CD14-positive monocyte (primary cell): ENCODE measurements around the gene ONECUT1. TPM values are rescaled to one million over a fixed set of nuclear protein-coding genes. Genes with fewer than 3 reads are reported as not detected.

Experiments used
- DNase-seq, 3 donors: peaks; one replicate each; pipeline ENCODE4 v3.0.0-alpha.2; 2011 to 2022
- H2AFZ ChIP-seq: 2 replicates; pipeline ENCODE4 v1.6.0; 2012; ENCODE audit warnings: mild to moderate bottlenecking, low read depth, low read length, inconsistent platforms; ENCODE audit not compliant: insufficient read depth, poor library complexity, severe bottlenecking
- H3K27ac ChIP-seq, 2 donors: 1 replicate in 1 of 2; 2 replicates in 1 of 2; pipeline ENCODE4 v1.5.1; 2012 to 2013; ENCODE audit warnings: low read length in 2 of 2, control low read depth in 1 of 2, inconsistent platforms in 1 of 2, low read depth in 1 of 2, mild to moderate bottlenecking in 1 of 2
- H3K27me3 ChIP-seq, 2 donors: one replicate each; pipeline versions ENCODE4 v1.6.0 to v1.6.1; 2011 to 2013; ENCODE audit warnings: low read length in 2 of 2; ENCODE audit not compliant: control insufficient read depth in 2 of 2, insufficient read depth in 2 of 2
- H3K36me3 ChIP-seq, 2 donors: replicated peaks in 1 of 2; 1 replicate in 1 of 2; 2 replicates in 1 of 2; pipeline versions ENCODE4 v1.5.1 to v1.6.1; 2012 to 2013; ENCODE audit warnings: low read length in 2 of 2, control low read depth in 1 of 2, inconsistent platforms in 1 of 2, mild to moderate bottlenecking in 1 of 2; ENCODE audit not compliant: insufficient read depth in 2 of 2, control insufficient read depth in 1 of 2
- H3K4me1 ChIP-seq, 2 donors: 1 replicate in 1 of 2; 2 replicates in 1 of 2; pipeline versions ENCODE4 v1.5.1 to v1.6.1; 2012 to 2013; ENCODE audit warnings: low read length in 2 of 2, control low read depth in 1 of 2, inconsistent platforms in 1 of 2, mild to moderate bottlenecking in 1 of 2, moderate library complexity in 1 of 2; ENCODE audit not compliant: insufficient read depth in 2 of 2, control insufficient read depth in 1 of 2
- H3K4me2 ChIP-seq: replicated peaks from 2 replicates; pipeline ENCODE3; 2012; ENCODE audit warnings: low read length, moderate library complexity, mild to moderate bottlenecking; ENCODE audit not compliant: poor library complexity, severe bottlenecking; ENCODE audit errors: extremely low read depth
- H3K4me3 ChIP-seq, 3 experiments: fragments of 200-600 bp in 1 of 3; sonication (generic) in 1 of 3; replicated peaks in 1 of 3; 1 replicate in 2 of 3; 2 replicates in 1 of 3; pipeline ENCODE4 v1.5.1; 2011 to 2013; ENCODE audit warnings: low read length in 3 of 3, mild to moderate bottlenecking in 3 of 3, control low read depth in 2 of 3, low read depth in 2 of 3, inconsistent platforms in 1 of 3, moderate library complexity in 1 of 3
- H3K79me2 ChIP-seq: 2 replicates; pipeline ENCODE4 v1.6.0; 2012; ENCODE audit warnings: mild to moderate bottlenecking, control low read depth, inconsistent platforms, low read length, moderate library complexity; ENCODE audit not compliant: insufficient read depth
- H3K9ac ChIP-seq: 2 replicates; pipeline ENCODE4 v1.6.0; 2017; ENCODE audit warnings: low read length, mild to moderate bottlenecking; ENCODE audit not compliant: insufficient read depth, poor library complexity, severe bottlenecking
- H3K9me3 ChIP-seq, 2 donors: replicated peaks in 1 of 2; 1 replicate in 1 of 2; 2 replicates in 1 of 2; pipeline versions ENCODE4 v1.5.1 to v1.6.1; 2012 to 2013; ENCODE audit warnings: low read length in 2 of 2, control low read depth in 1 of 2; ENCODE audit not compliant: control insufficient read depth in 1 of 2, insufficient read depth in 1 of 2
- H4K20me1 ChIP-seq: 2 replicates; pipeline ENCODE4 v1.6.0; 2012; ENCODE audit warnings: mild to moderate bottlenecking, low read length, control low read depth, moderate library complexity; ENCODE audit not compliant: insufficient read depth
- H3K27ac Mint-ChIP-seq, 7 donors: one replicate each; pipeline ENCODE4 v1.8.0; 2020; ENCODE audit warnings: mild to moderate bottlenecking in 7 of 7, mixed read lengths in 7 of 7, moderate library complexity in 6 of 7, inconsistent platforms in 2 of 7
- H3K27me3 Mint-ChIP-seq, 3 donors: one replicate each; pipeline ENCODE4 v1.8.0; 2021 to 2022; ENCODE audit warnings: low read depth in 3 of 3, mild to moderate bottlenecking in 3 of 3, mixed read lengths in 3 of 3, moderate library complexity in 3 of 3, inconsistent platforms in 1 of 3
- H3K36me3 Mint-ChIP-seq, 2 donors: one replicate each; pipeline ENCODE4 v1.8.0; 2020; ENCODE audit warnings: mixed read lengths in 2 of 2, inconsistent platforms in 1 of 2, mild to moderate bottlenecking in 1 of 2
- H3K4me1 Mint-ChIP-seq: one replicate; pipeline ENCODE4 v1.8.0; 2020; ENCODE audit warnings: mild to moderate bottlenecking, mixed read lengths
- H3K4me3 Mint-ChIP-seq, 2 donors: one replicate each; pipeline ENCODE4 v1.8.0; 2020; ENCODE audit warnings: mild to moderate bottlenecking in 2 of 2, mixed read lengths in 2 of 2, moderate library complexity in 1 of 2
- H3K9me3 Mint-ChIP-seq, 7 donors: one replicate each; pipeline ENCODE4 v1.8.0; 2020 to 2022; ENCODE audit warnings: mixed read lengths in 7 of 7, mild to moderate bottlenecking in 6 of 7, moderate library complexity in 6 of 7, inconsistent platforms in 2 of 7
- CTCF ChIP-seq: fragments of 200-600 bp; IDR thresholded peaks from one replicate; pipeline ENCODE4 v1.8.0; 2022; ENCODE audit warnings: antibody characterized with exemption, mild to moderate bottlenecking
- WGBS: methylation state at CpG from one replicate; pipeline ENCODE4 v1.1.5; 2013; ENCODE audit warnings: missing lambda C conversion rate; ENCODE audit not compliant: insufficient coverage; 5-methylcytosine and 5-hydroxymethylcytosine counted together
- intact Hi-C, 2 donors: fragments of 100-400 bp; cut with micrococcal nuclease; formaldehyde crosslinking; loops; one replicate each; pipeline versions ENCODE4 v1.15.0 to v1.15.1; 2023
- polyA plus RNA-seq, 3 donors: library from polyadenylated mRNA; depleted of rRNA in 1 of 3; unstranded in 2 of 3; stranded (reverse) in 1 of 3; fragments of 300-500 nt in 2 of 3; fragments of >200 nt in 1 of 3; fragmentation: Illumina TruSeq in 2 of 3; gene quantifications; 1 replicate in 2 of 3; 2 replicates in 1 of 3; pipeline ENCODE4 v1.2.3, GENCODE V29; 2012 to 2021

The ONECUT1 gene
- polyA plus RNA-seq, 3 donors: not detected

GRCh38 chr15:52714968-52715367 is 75.2 kb downstream of the ONECUT1 start:
- Mint-ChIP-seq H3K9me3 (no peaks in the 10 kb centered on the region), H3K36me3 (no peaks in the 10 kb centered on the region), H3K27me3 (no peaks in the 10 kb centered on the region), H3K27ac (no peak overlapping the region), H3K4me1 (peaks cover 9% of the 10 kb centered on the region), H3K4me3 (no peak overlapping the region)
- H3K4me3 ChIP-seq: no peak overlapping the region
- H3K27me3 ChIP-seq: no peaks in the 10 kb centered on the region
- DNase-seq: no peak
- no peaks in the 10 kb centered on the region for H3K9me3 ChIP-seq
- no peak overlapping the region for H2AFZ ChIP-seq
- TF ChIP-seq CTCF: no peak
- intact Hi-C loops: no loop called here
- H3K79me2 ChIP-seq: no peaks in the 10 kb centered on the region
- no peaks in the 10 kb centered on the region for H4K20me1 ChIP-seq
- H3K4me2 ChIP-seq: no peak overlapping the region
- H3K27ac ChIP-seq: no peak overlapping the region
- no peaks in the 10 kb centered on the region for H3K4me1 ChIP-seq
- H3K36me3 ChIP-seq: no peaks in the 10 kb centered on the region
- no peak overlapping the region for H3K9ac ChIP-seq
- WGBS: no CpG with 5 or more reads among the region's 3 CpGs

GRCh38 chr15:52710708-52711389 is 79.3 kb downstream of the ONECUT1 start:
- Mint-ChIP-seq H3K27me3 (peaks cover 0 to 4% (median 3%) of the 10 kb centered on the region in 3 donors), H3K4me3 (no peak overlapping the region), H3K36me3 (no peaks in the 10 kb centered on the region), H3K9me3 (peaks cover 0 to 1% (median 0%) of the 10 kb centered on the region in 7 donors), H3K27ac (no peak overlapping the region), H3K4me1 (no peaks in the 10 kb centered on the region)
- Histone ChIP-seq H3K9me3 (no peaks in the 10 kb centered on the region), H3K36me3 (no peaks in the 10 kb centered on the region), H3K27me3 (no peaks in the 10 kb centered on the region), H3K27ac (no peak overlapping the region), H3K4me1 (no peaks in the 10 kb centered on the region), H3K79me2 (no peaks in the 10 kb centered on the region), H4K20me1 (no peaks in the 10 kb centered on the region), H2AFZ (no peak overlapping the region), H3K4me3 (no peak overlapping the region), H3K9ac (no peak overlapping the region), H3K4me2 (no peak overlapping the region)
- no peak for TF ChIP-seq CTCF
- no CpG with 5 or more reads among the region's 2 CpGs for WGBS
- no peak for DNase-seq
- intact Hi-C loops: no loop called here
